K562 (cell line): ENCODE results near the gene ANKRD11. TPM values are rescaled to one million over a fixed set of nuclear protein-coding genes. Genes with fewer than 3 reads are reported as not detected.

Source experiments
- ATF3 ChIP-seq, 2 experiments: fragments of 450-650 bp in 1 of 2; sonication (generic) in 1 of 2; formaldehyde crosslinking in 1 of 2; IDR thresholded peaks in 1 of 2; conservative IDR thresholded peaks in 1 of 2; 2 replicates each; pipeline versions ENCODE4 v1.6.1 to v1.8.1; 2016 to 2023; ENCODE audit warnings: mild to moderate bottlenecking in 2 of 2, moderate library complexity in 2 of 2, inconsistent platforms in 1 of 2, missing genetic modification reagents in 1 of 2
- CBFA2T2 ChIP-seq: fragments of 450-650 bp; conservative IDR thresholded peaks from 2 replicates; pipeline ENCODE4 v1.6.1; 2017; ENCODE audit warnings: mild to moderate bottlenecking
- CEBPB ChIP-seq: fragments of 450-650 bp; IDR thresholded peaks from 2 replicates; pipeline ENCODE4 v1.6.1; 2016; ENCODE audit warnings: missing genetic modification characterization, missing compliant biosample characterization
- EHMT2 ChIP-seq: fragments of 450-650 bp; IDR thresholded peaks from 2 replicates; pipeline ENCODE4 v1.6.1; 2018; ENCODE audit warnings: antibody characterized with exemption
- EP300 ChIP-seq: IDR thresholded peaks from 2 replicates; pipeline ENCODE4 v1.6.1; 2012; ENCODE audit warnings: low read length, improper control_type of control experiment
- FOXO4 ChIP-seq: fragments of 450-650 bp; formaldehyde crosslinking; IDR thresholded peaks from 2 replicates; pipeline ENCODE4 v1.4.0; 2020; ENCODE audit warnings: mild to moderate bottlenecking, moderate library complexity
- GATA2 ChIP-seq: sonication (generic); formaldehyde crosslinking; IDR thresholded peaks from 2 replicates; pipeline ENCODE4 v1.4.0; 2020; ENCODE audit warnings: mild to moderate bottlenecking, missing genetic modification reagents
- HDAC6 ChIP-seq: IDR thresholded peaks from 2 replicates; pipeline ENCODE4 v1.6.1; 2012; ENCODE audit warnings: low read depth, mild to moderate bottlenecking, control low read depth, inconsistent platforms, low read length, moderate library complexity
- IRF9 ChIP-seq: fragments of 450-650 bp; IDR thresholded peaks from 2 replicates; pipeline ENCODE4 v1.6.1; 2016; ENCODE audit warnings: missing biosample characterization, missing genetic modification characterization
- NUFIP1 ChIP-seq: fragments of 450-650 bp; IDR thresholded peaks from 2 replicates; pipeline ENCODE4 v1.6.1; 2018; ENCODE audit not compliant: partially characterized antibody
- PHF8 ChIP-seq: fragments of 200-600 bp; sonication (generic); IDR thresholded peaks from 2 replicates; pipeline ENCODE4 v1.6.1; 2012; ENCODE audit warnings: mixed run types, mild to moderate bottlenecking, inconsistent platforms, low read length, moderate library complexity, borderline replicate concordance
- POLR2G ChIP-seq: fragments of 200-400 bp; formaldehyde crosslinking; IDR thresholded peaks from 2 replicates; pipeline ENCODE4 v1.6.1; 2017; ENCODE audit warnings: low read depth, mild to moderate bottlenecking, antibody characterized with exemption, low read length, moderate library complexity
- RCOR1 ChIP-seq, 2 experiments: IDR thresholded peaks; 2 replicates each; pipeline ENCODE4 v1.6.1; 2012; ENCODE audit warnings: low read depth in 2 of 2, low read length in 2 of 2, borderline replicate concordance in 1 of 2, improper control_type of control experiment in 1 of 2
- SIX5 ChIP-seq, 2 experiments: IDR thresholded peaks; 2 replicates each; pipeline ENCODE4 v1.6.1; 2011; ENCODE audit warnings: low read length in 2 of 2, borderline replicate concordance in 1 of 2, low read depth in 1 of 2, mild to moderate bottlenecking in 1 of 2, moderate library complexity in 1 of 2; ENCODE audit not compliant: insufficient read depth in 1 of 2
- SMAD4 ChIP-seq: fragments of 250-450 bp; sonication (Bioruptor Pico); conservative IDR thresholded peaks from 2 replicates; pipeline ENCODE4 v1.8.0; 2021; ENCODE audit warnings: inconsistent platforms, mild to moderate bottlenecking, moderate library complexity
- STAT5A ChIP-seq: IDR thresholded peaks from 2 replicates; pipeline ENCODE4 v1.6.1; 2012; ENCODE audit warnings: low read length, inconsistent platforms, borderline replicate concordance
- TBL1XR1 ChIP-seq, 2 experiments: IDR thresholded peaks; 2 replicates each; pipeline ENCODE4 v1.6.1; 2012; ENCODE audit warnings: improper control_type of control experiment in 2 of 2, low read length in 2 of 2, mild to moderate bottlenecking in 1 of 2
- TCF15 ChIP-seq: fragments of 250-450 bp; sonication (Bioruptor Pico); IDR thresholded peaks from 2 replicates; pipeline ENCODE4 v1.8.0; 2022; ENCODE audit warnings: moderate library complexity, mild to moderate bottlenecking, inconsistent platforms
- TCF3 ChIP-seq: sonication (generic); formaldehyde crosslinking; IDR thresholded peaks from 2 replicates; pipeline ENCODE4 v1.4.0; 2020; ENCODE audit warnings: mild to moderate bottlenecking, missing genetic modification reagents
- TFAP4 ChIP-seq: sonication (generic); formaldehyde crosslinking; IDR thresholded peaks from 2 replicates; pipeline ENCODE4 v1.8.0; 2022; ENCODE audit warnings: missing genetic modification reagents, mild to moderate bottlenecking, moderate library complexity, borderline replicate concordance
- ZNF395 ChIP-seq: fragments of 200-800 bp; sonication (Bioruptor generic); IDR thresholded peaks from 2 replicates; pipeline ENCODE4 v1.6.1; 2017; ENCODE audit warnings: missing genetic modification characterization, missing compliant biosample characterization
- polyA plus RNA-seq, 8 experiments: library from polyadenylated mRNA; depleted of rRNA in 4 of 8; stranded (reverse) in 5 of 8; unstranded in 3 of 8; fragments of >200 nt; fragmentation: Nextera tagmentation in 2 of 8; fragmentation: Illumina TruSeq in 1 of 8; extraction: Ambion mirVana in 2 of 8; extraction: Trizol in 1 of 8; gene quantifications; 2 replicates each; pipeline versions ENCODE4 v1.2.1 to v1.2.3, GENCODE V29; 2011 to 2014; ENCODE audit warnings: inconsistent platforms in 1 of 8, missing spikeins in 1 of 8
- total RNA-seq, 7 experiments: library from RNA; depleted of rRNA in 6 of 7; stranded (reverse); fragments of >200 nt in 6 of 7; fragmentation: Illumina TruSeq in 2 of 7; extraction: Trizol in 2 of 7; gene quantifications; 2 replicates each; pipeline versions ENCODE4 v1.2.1 to v1.2.3, GENCODE V29; 2011 to 2021; ENCODE audit warnings: low replicate concordance in 1 of 7

The ANKRD11 gene
- total and polyA plus RNA-seq, 9 of the 15 experiments (the other 6 are each of a cell fraction or from before 2014, with no cell fraction given) = 4.7 to 126 (median 31.7) TPM

GRCh38 chr16:89369266-89369895 lies 121.0 kb downstream of the ANKRD11 start (continued):
- TF ChIP-seq PHF8 (no peak), ZNF395 (CRISPR knock-in tag) (no peak), CBFA2T2 (peak; percentile 66), STAT5A (peak; percentile 10; the same call in 1 of the 2 replicates), HDAC6 (no peak), IRF9 (tag) (no peak), EHMT2 (no peak), FOXO4 (CRISPR knock-in tag) (no peak), CEBPB (peak; percentile 21; the same call in 1 of the 2 replicates), NUFIP1 (no peak), POLR2G (peak; percentile 44; the same call in 1 of the 2 replicates), TFAP4 (CRISPR knock-in tag) (peak; percentile 56; the same call in 1 of the 2 replicates), SMAD4 (CRISPR knock-in tag) (peak; percentile 58; the same call in 1 of the 2 replicates), ATF3 (IDR thresholded peaks at IDR 0.05) (0 out of 2 replicates have a peak, but pooled peaks have one; percentile 19), ATF3 (CRISPR knock-in tag; conservative IDR thresholded peaks at IDR 0.05) (no peak), TCF15 (CRISPR knock-in tag) (no peak), RCOR1 (IDR thresholded peaks at IDR 0.05; ENCODE audit: borderline replicate concordance in 1 of 2, low read depth in 2 of 2, low read length in 2 of 2) (peak; percentile 59 to 92), GATA2 (CRISPR knock-in tag) (peak; percentile 33; the same call in 1 of the 2 replicates), TCF3 (CRISPR knock-in tag) (peak; percentile 88), EP300 (0 out of 2 replicates have a peak, but pooled peaks have one; percentile 21), SIX5 (IDR thresholded peaks at IDR 0.05; ENCODE audit: borderline replicate concordance in 1 of 2, insufficient read depth in 1 of 2, low read depth in 1 of 2, low read length in 2 of 2) (no peak), TBL1XR1 (IDR thresholded peaks at IDR 0.05; ENCODE audit: low read length in 2 of 2) (0 out of 4 replicates have a peak, but pooled peaks of 1 of the 2 experiments have one; percentile 50)
